CD14-positive monocyte (primary cell): Measurements from ENCODE around the gene RAE1. TPM values are rescaled to one million over a fixed set of nuclear protein-coding genes. Genes with fewer than 3 reads are reported as not detected.

Source experiments
- DNase-seq, 3 donors: peaks; one replicate each; pipeline ENCODE4 v3.0.0-alpha.2; 2011 to 2022
- H2AFZ ChIP-seq: 2 replicates; pipeline ENCODE4 v1.6.0; 2012; ENCODE audit warnings: mild to moderate bottlenecking, low read depth, low read length, inconsistent platforms; ENCODE audit not compliant: insufficient read depth, poor library complexity, severe bottlenecking
- H3K27ac ChIP-seq, 2 donors: 1 replicate in 1 of 2; 2 replicates in 1 of 2; pipeline ENCODE4 v1.5.1; 2012 to 2013; ENCODE audit warnings: low read length in 2 of 2, control low read depth in 1 of 2, inconsistent platforms in 1 of 2, low read depth in 1 of 2, mild to moderate bottlenecking in 1 of 2
- H3K27me3 ChIP-seq, 2 donors: one replicate each; pipeline versions ENCODE4 v1.6.0 to v1.6.1; 2011 to 2013; ENCODE audit warnings: low read length in 2 of 2; ENCODE audit not compliant: control insufficient read depth in 2 of 2, insufficient read depth in 2 of 2
- H3K36me3 ChIP-seq, 2 donors: replicated peaks in 1 of 2; 1 replicate in 1 of 2; 2 replicates in 1 of 2; pipeline versions ENCODE4 v1.5.1 to v1.6.1; 2012 to 2013; ENCODE audit warnings: low read length in 2 of 2, control low read depth in 1 of 2, inconsistent platforms in 1 of 2, mild to moderate bottlenecking in 1 of 2; ENCODE audit not compliant: insufficient read depth in 2 of 2, control insufficient read depth in 1 of 2
- H3K4me1 ChIP-seq, 2 donors: 1 replicate in 1 of 2; 2 replicates in 1 of 2; pipeline versions ENCODE4 v1.5.1 to v1.6.1; 2012 to 2013; ENCODE audit warnings: low read length in 2 of 2, control low read depth in 1 of 2, inconsistent platforms in 1 of 2, mild to moderate bottlenecking in 1 of 2, moderate library complexity in 1 of 2; ENCODE audit not compliant: insufficient read depth in 2 of 2, control insufficient read depth in 1 of 2
- H3K4me2 ChIP-seq: replicated peaks from 2 replicates; pipeline ENCODE3; 2012; ENCODE audit warnings: low read length, moderate library complexity, mild to moderate bottlenecking; ENCODE audit not compliant: poor library complexity, severe bottlenecking; ENCODE audit errors: extremely low read depth
- H3K4me3 ChIP-seq, 3 experiments: fragments of 200-600 bp in 1 of 3; sonication (generic) in 1 of 3; replicated peaks in 1 of 3; 1 replicate in 2 of 3; 2 replicates in 1 of 3; pipeline ENCODE4 v1.5.1; 2011 to 2013; ENCODE audit warnings: low read length in 3 of 3, mild to moderate bottlenecking in 3 of 3, control low read depth in 2 of 3, low read depth in 2 of 3, inconsistent platforms in 1 of 3, moderate library complexity in 1 of 3
- H3K79me2 ChIP-seq: 2 replicates; pipeline ENCODE4 v1.6.0; 2012; ENCODE audit warnings: mild to moderate bottlenecking, control low read depth, inconsistent platforms, low read length, moderate library complexity; ENCODE audit not compliant: insufficient read depth
- H3K9ac ChIP-seq: 2 replicates; pipeline ENCODE4 v1.6.0; 2017; ENCODE audit warnings: low read length, mild to moderate bottlenecking; ENCODE audit not compliant: insufficient read depth, poor library complexity, severe bottlenecking
- H3K9me3 ChIP-seq, 2 donors: replicated peaks in 1 of 2; 1 replicate in 1 of 2; 2 replicates in 1 of 2; pipeline versions ENCODE4 v1.5.1 to v1.6.1; 2012 to 2013; ENCODE audit warnings: low read length in 2 of 2, control low read depth in 1 of 2; ENCODE audit not compliant: control insufficient read depth in 1 of 2, insufficient read depth in 1 of 2
- H4K20me1 ChIP-seq: 2 replicates; pipeline ENCODE4 v1.6.0; 2012; ENCODE audit warnings: mild to moderate bottlenecking, low read length, control low read depth, moderate library complexity; ENCODE audit not compliant: insufficient read depth
- H3K27ac Mint-ChIP-seq, 7 donors: one replicate each; pipeline ENCODE4 v1.8.0; 2020; ENCODE audit warnings: mild to moderate bottlenecking in 7 of 7, mixed read lengths in 7 of 7, moderate library complexity in 6 of 7, inconsistent platforms in 2 of 7
- H3K27me3 Mint-ChIP-seq, 3 donors: one replicate each; pipeline ENCODE4 v1.8.0; 2021 to 2022; ENCODE audit warnings: low read depth in 3 of 3, mild to moderate bottlenecking in 3 of 3, mixed read lengths in 3 of 3, moderate library complexity in 3 of 3, inconsistent platforms in 1 of 3
- H3K36me3 Mint-ChIP-seq, 2 donors: one replicate each; pipeline ENCODE4 v1.8.0; 2020; ENCODE audit warnings: mixed read lengths in 2 of 2, inconsistent platforms in 1 of 2, mild to moderate bottlenecking in 1 of 2
- H3K4me1 Mint-ChIP-seq: one replicate; pipeline ENCODE4 v1.8.0; 2020; ENCODE audit warnings: mild to moderate bottlenecking, mixed read lengths
- H3K4me3 Mint-ChIP-seq, 2 donors: one replicate each; pipeline ENCODE4 v1.8.0; 2020; ENCODE audit warnings: mild to moderate bottlenecking in 2 of 2, mixed read lengths in 2 of 2, moderate library complexity in 1 of 2
- H3K9me3 Mint-ChIP-seq, 7 donors: one replicate each; pipeline ENCODE4 v1.8.0; 2020 to 2022; ENCODE audit warnings: mixed read lengths in 7 of 7, mild to moderate bottlenecking in 6 of 7, moderate library complexity in 6 of 7, inconsistent platforms in 2 of 7
- WGBS: methylation state at CpG from one replicate; pipeline ENCODE4 v1.1.5; 2013; ENCODE audit warnings: missing lambda C conversion rate; ENCODE audit not compliant: insufficient coverage; 5-methylcytosine and 5-hydroxymethylcytosine counted together
- intact Hi-C, 2 donors: fragments of 100-400 bp; cut with micrococcal nuclease; formaldehyde crosslinking; loops; one replicate each; pipeline versions ENCODE4 v1.15.0 to v1.15.1; 2023
- polyA plus RNA-seq, 3 donors: library from polyadenylated mRNA; depleted of rRNA in 1 of 3; unstranded in 2 of 3; stranded (reverse) in 1 of 3; fragments of 300-500 nt in 2 of 3; fragments of >200 nt in 1 of 3; fragmentation: Illumina TruSeq in 2 of 3; gene quantifications; 1 replicate in 2 of 3; 2 replicates in 1 of 3; pipeline ENCODE4 v1.2.3, GENCODE V29; 2012 to 2021
- TF ChIP-seq, protein P1 (sequence below): fragments of 200-600 bp; IDR thresholded peaks from one replicate; pipeline ENCODE4 v1.8.0; 2022; ENCODE audit warnings: antibody characterized with exemption, mild to moderate bottlenecking

The RAE1 gene
- polyA plus RNA-seq, 3 donors = 15.8 to 27.5 (median 21.7) TPM

DNA sequence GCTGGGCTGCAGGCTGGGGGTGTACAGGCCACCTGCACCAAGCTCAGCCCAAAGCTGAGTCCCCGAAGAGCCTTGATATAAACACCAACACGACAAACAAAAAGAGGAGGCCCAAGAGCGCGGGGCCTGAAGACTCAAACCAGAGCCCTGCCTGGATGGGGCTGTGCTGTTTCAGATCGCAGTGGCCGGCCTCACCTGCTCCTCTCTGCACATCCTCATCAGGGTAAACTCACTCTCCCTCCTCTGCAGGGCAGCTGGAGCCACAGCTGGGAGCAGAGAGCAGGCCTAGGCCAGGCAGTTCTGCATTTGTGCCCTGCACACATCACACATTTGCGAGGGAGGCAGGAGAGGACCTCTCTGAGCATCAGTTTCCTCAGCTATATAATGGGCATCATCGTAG, 36.4 kb downstream of the RAE1 start:
- Mint-ChIP-seq H3K9me3 (peaks cover 0 to 5% (median 0%) of the 10 kb centered on the region in 7 donors), H3K4me1 (peaks cover 33% of the 10 kb centered on the region), H3K36me3 (peaks cover 12 to 24% of the 10 kb centered on the region in 2 donors), H3K27me3 (peaks cover 2 to 16% (median 7%) of the 10 kb centered on the region in 3 donors), H3K4me3 (no peak overlapping the region), H3K27ac (no peak overlapping the region)
- Histone ChIP-seq H3K27me3 (no peaks in the 10 kb centered on the region), H3K4me2 (no peak overlapping the region), H3K9ac (no peak overlapping the region), H3K79me2 (peaks cover 6% of the 10 kb centered on the region), H3K27ac (no peak overlapping the region), H3K4me1 (peaks cover 34 to 41% of the 10 kb centered on the region in 2 donors), H4K20me1 (peaks cover 6% of the 10 kb centered on the region), H2AFZ (no peak overlapping the region), H3K4me3 (no peak overlapping the region), H3K9me3 (no peaks in the 10 kb centered on the region), H3K36me3 (peaks cover 3 to 17% of the 10 kb centered on the region in 2 donors)
- no peak for DNase-seq
- TF ChIP-seq, protein P1, sequence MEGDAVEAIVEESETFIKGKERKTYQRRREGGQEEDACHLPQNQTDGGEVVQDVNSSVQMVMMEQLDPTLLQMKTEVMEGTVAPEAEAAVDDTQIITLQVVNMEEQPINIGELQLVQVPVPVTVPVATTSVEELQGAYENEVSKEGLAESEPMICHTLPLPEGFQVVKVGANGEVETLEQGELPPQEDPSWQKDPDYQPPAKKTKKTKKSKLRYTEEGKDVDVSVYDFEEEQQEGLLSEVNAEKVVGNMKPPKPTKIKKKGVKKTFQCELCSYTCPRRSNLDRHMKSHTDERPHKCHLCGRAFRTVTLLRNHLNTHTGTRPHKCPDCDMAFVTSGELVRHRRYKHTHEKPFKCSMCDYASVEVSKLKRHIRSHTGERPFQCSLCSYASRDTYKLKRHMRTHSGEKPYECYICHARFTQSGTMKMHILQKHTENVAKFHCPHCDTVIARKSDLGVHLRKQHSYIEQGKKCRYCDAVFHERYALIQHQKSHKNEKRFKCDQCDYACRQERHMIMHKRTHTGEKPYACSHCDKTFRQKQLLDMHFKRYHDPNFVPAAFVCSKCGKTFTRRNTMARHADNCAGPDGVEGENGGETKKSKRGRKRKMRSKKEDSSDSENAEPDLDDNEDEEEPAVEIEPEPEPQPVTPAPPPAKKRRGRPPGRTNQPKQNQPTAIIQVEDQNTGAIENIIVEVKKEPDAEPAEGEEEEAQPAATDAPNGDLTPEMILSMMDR = no peak
- 97% methylated on average over 8 of the region's 8 CpGs for WGBS
- intact Hi-C loops = loop anchor here in 1 of 2 donors (5.0 to 10.0 kb wide), 2 partner anchors 65 to 207 kb away; no protein-coding TSS in a partner anchor

DNA sequence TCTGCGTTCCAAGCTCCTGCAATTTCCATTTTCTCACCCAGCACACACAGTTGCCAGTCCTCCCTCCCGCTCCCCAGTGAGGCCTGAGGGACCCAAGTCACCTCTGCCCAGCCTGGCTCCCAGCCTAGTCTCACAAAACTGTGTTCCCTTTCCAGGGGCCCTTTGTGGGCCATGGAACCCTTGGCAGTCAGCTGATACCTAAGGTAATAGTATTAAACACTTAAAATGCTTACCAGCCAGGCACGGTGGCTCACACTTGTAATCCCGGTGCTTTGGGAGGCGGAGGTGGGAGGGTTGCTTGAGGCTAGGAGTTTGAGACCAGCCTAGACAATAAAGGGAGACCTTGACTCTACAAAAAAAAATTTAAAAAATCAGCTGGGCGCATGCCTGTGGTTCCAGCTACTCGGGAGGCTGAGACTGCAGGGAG, 36.9 kb downstream of the RAE1 start:
- H3K27ac ChIP-seq = no peak overlapping the region
- no peak overlapping the region for H3K4me2 ChIP-seq
- H3K27me3 ChIP-seq = no peaks in the 10 kb centered on the region
- no peak overlapping the region for H2AFZ ChIP-seq
- H3K4me1 Mint-ChIP-seq = peaks cover 37% of the 10 kb centered on the region
- 100% methylated on average over 1 of the region's 7 CpGs for WGBS
- H3K79me2 ChIP-seq = peaks cover 11% of the 10 kb centered on the region
- no peak overlapping the region for H3K4me3 Mint-ChIP-seq
- no peak for DNase-seq
- H3K27me3 Mint-ChIP-seq = peaks cover 2 to 16% (median 7%) of the 10 kb centered on the region in 3 donors
- peaks cover 0 to 5% (median 0%) of the 10 kb centered on the region in 7 donors for H3K9me3 Mint-ChIP-seq
- H3K36me3 ChIP-seq = peaks cover 3 to 17% of the 10 kb centered on the region in 2 donors
- no peak overlapping the region for H3K9ac ChIP-seq
- H3K4me1 ChIP-seq = peaks cover 39 to 46% of the 10 kb centered on the region in 2 donors
- H4K20me1 ChIP-seq = peaks cover 11% of the 10 kb centered on the region
- H3K36me3 Mint-ChIP-seq = peaks cover 14 to 26% of the 10 kb centered on the region in 2 donors
- no peaks in the 10 kb centered on the region for H3K9me3 ChIP-seq
- H3K27ac Mint-ChIP-seq = peak overlapping the region in 1 of 7 donors; percentile 13
- TF ChIP-seq, protein P1 = no peak
- intact Hi-C loops = loop anchor here in 1 of 2 donors (5.0 to 10.0 kb wide), 2 partner anchors 64 to 207 kb away; no protein-coding TSS in a partner anchor
- H3K4me3 ChIP-seq = no peak overlapping the region
